ENCODE results near the gene CDH6.

The CDH6 gene

DNA sequence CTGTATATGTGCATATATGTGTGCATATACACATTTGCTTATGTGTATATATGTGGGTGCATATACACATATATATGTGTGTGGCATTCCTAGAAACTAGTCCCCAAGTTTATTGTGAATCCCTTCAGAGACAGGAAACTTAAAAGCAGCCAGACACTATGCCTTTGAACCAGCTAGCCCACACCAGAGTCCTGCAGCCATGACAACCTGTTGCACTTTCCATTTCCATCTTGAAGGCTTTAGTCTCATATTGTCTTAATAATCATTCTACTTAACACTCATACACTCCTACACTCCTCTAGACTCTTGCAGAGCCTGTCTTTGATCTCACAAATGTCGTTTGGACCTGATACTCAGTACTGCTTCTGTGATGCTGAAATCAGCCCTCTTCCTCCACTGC is 34.8 kb upstream of the CDH6 start:
- H3K4me3 ChIP-seq (ENCODE audit: low read depth, low read length) = no peak overlapping the region
- POLR2A ChIA-PET = no interaction called here
- no peak for DNase-seq (ENCODE audit: low read depth, low spot score)
- TF ChIP-seq, protein P1, sequence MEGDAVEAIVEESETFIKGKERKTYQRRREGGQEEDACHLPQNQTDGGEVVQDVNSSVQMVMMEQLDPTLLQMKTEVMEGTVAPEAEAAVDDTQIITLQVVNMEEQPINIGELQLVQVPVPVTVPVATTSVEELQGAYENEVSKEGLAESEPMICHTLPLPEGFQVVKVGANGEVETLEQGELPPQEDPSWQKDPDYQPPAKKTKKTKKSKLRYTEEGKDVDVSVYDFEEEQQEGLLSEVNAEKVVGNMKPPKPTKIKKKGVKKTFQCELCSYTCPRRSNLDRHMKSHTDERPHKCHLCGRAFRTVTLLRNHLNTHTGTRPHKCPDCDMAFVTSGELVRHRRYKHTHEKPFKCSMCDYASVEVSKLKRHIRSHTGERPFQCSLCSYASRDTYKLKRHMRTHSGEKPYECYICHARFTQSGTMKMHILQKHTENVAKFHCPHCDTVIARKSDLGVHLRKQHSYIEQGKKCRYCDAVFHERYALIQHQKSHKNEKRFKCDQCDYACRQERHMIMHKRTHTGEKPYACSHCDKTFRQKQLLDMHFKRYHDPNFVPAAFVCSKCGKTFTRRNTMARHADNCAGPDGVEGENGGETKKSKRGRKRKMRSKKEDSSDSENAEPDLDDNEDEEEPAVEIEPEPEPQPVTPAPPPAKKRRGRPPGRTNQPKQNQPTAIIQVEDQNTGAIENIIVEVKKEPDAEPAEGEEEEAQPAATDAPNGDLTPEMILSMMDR (IDR thresholded peaks at IDR 0.05; ENCODE audit: insufficient read depth, low read length, missing control alignments) = no peak
- CTCF ChIA-PET = no interaction called here

DNA sequence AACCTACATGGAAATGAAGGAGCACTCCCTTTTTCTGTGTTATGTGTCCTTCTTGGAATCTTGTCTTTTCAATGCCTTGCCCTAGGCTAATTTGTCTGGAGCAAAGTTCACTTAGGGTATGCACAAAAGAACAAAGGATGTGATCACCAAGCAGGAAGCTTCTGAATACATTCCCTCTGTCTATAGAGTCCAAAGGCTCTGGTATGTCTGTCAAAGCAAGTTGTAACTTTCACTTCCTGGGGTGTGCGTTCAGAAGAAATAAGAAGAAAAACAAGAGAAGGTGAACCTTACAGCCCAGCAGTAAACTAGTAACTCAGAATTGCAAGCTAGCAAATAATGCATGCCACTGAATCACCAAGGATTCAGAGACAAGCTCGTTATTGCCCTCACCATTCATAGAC is 31.7 kb upstream of the CDH6 start:
- no peak for DNase-seq (ENCODE audit: low read depth, low spot score)
- no peak overlapping the region for H3K4me3 ChIP-seq (ENCODE audit: low read depth, low read length)
- POLR2A ChIA-PET = no interaction called here
- TF ChIP-seq, protein P1 (IDR thresholded peaks at IDR 0.05; ENCODE audit: insufficient read depth, low read length, missing control alignments) = no peak
- CTCF ChIA-PET = interaction anchor here (1.2 kb wide), 1 partner anchor 25 kb away, joined by 6 read pairs; no protein-coding TSS in a partner anchor

DNA sequence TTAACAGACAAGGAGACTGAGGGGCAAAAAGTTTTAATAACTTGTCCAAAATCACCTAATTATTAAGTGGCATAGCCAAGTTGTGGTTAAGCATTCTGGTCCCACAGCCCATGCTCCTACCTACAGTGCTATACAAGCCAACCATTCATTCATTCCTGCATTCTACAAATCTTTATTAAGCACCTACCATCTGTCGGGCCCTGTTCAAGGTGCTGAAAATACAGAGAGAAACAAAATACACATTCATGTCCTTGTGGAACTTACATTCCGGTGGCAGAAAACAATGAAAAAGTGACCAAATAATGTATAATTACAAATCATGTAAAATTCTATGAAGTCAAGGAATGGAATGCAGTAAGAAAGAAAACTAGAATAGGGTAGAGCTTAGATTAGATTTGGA is 27.8 kb upstream of the CDH6 start:
- TF ChIP-seq, protein P1 (IDR thresholded peaks at IDR 0.05; ENCODE audit: insufficient read depth, low read length, missing control alignments) = no peak
- ChIA-PET POLR2A (no interaction called here), CTCF (no interaction called here)
- H3K4me3 ChIP-seq (ENCODE audit: low read depth, low read length) = no peak overlapping the region
- no peak for DNase-seq (ENCODE audit: low read depth, low spot score)

DNA sequence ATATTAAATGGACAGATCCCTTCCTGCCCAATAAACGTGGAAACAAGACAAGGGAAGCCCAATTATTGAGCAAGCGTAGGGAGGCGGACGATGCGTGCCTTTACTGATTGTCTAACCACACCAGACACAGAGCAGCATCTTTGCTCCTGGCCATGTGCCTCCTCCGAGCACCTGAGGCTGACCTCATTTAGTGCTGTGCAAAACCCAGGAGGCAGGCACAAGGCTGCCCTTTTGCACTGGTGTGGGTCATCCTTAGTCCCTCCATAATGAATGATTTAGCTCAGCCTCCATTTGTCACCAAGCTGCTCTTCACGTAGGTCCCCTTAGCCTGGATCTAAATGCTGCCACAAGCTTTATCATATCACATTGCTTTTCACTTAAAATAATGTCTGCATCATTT is 24.1 kb upstream of the CDH6 start:
- TF ChIP-seq, protein P1 (IDR thresholded peaks at IDR 0.05; ENCODE audit: insufficient read depth, low read length, missing control alignments) = no peak
- DNase-seq (ENCODE audit: low read depth, low spot score) = no peak
- H3K4me3 ChIP-seq (ENCODE audit: low read depth, low read length) = no peak overlapping the region
- ChIA-PET CTCF (interaction anchor here (2.4 kb wide), 1 partner anchor 17 kb away, joined by 15 read pairs; no protein-coding TSS in a partner anchor), POLR2A (interaction anchor here (0.6 kb wide), 1 partner anchor 339 kb away, joined by 3 read pairs; no protein-coding TSS in a partner anchor)

DNA sequence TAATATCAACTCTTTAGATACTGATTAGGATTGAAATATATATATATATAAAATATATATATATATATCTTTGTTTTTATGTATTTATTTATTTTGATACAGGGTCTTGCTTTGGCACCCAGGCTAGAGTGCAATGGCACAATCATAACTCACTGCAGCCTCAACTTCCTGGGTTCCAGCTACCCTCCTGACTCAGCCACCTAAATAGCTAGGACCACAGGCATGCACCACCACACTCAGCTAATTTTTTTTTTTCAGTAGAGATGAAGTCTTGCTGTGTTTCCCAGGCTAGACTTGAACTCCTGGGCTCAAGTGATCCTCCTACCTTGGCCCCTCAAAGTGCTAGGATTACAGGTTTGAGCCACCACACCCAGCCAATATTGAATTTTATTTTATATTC is 20.6 kb upstream of the CDH6 start:
- CTCF ChIA-PET = interaction anchor here (1.1 kb wide), 1 partner anchor 13 kb away, joined by 7 read pairs; no protein-coding TSS in a partner anchor

DNA sequence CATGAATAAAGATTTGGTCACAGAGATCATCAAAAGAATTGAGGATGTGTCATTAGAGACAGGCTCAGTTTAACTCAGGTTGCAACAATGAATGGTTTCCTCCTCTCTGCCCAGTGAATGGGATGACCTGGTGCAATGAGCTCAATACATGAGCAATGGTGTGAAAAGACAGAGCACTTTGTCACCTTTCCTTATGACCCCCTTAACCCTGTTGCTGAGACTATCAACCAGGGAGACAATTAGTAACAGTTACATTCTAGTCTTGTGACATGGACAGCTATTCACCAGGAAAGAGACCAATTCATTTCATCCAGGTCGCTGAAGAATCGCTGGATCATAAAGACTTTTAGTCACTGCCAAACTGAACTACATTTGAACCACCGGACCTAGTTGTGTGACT is 19.9 kb upstream of the CDH6 start:
- H3K4me3 ChIP-seq (ENCODE audit: low read depth, low read length) = no peak overlapping the region
- TF ChIP-seq, protein P1 (IDR thresholded peaks at IDR 0.05; ENCODE audit: insufficient read depth, low read length, missing control alignments) = no peak
- CTCF ChIA-PET = interaction anchor here (0.9 to 1.1 kb wide), 2 partner anchors 13 to 14 kb away, joined by 5 to 7 read pairs; no protein-coding TSS in a partner anchor
- no peak for DNase-seq (ENCODE audit: low read depth, low spot score)
- POLR2A ChIA-PET = no interaction called here

More for the DNA sequence above, 20.6 kb upstream of the CDH6 start:
- H3K4me3 ChIP-seq (ENCODE audit: low read depth, low read length) = no peak overlapping the region
- TF ChIP-seq, protein P1 (IDR thresholded peaks at IDR 0.05; ENCODE audit: insufficient read depth, low read length, missing control alignments) = no peak
- no peak for DNase-seq (ENCODE audit: low read depth, low spot score)
- POLR2A ChIA-PET = no interaction called here

Data from AG04449 (cell line).